GM23338 (cell line): ENCODE measurements around the gene MTMR6. TPM values are rescaled to one million over a fixed set of nuclear protein-coding genes. Genes with fewer than 3 reads are reported as not detected.

Experiments
- ATAC-seq: fragments of 200-7000 bp; cut with Tn5 transposase; 3 replicates; pipeline ENCODE4 v1.9.1; 2020
- DNase-seq: peaks from one replicate; pipeline ENCODE4 v3.0.0-alpha.2; 2015; ENCODE audit warnings: low spot score
- H2AFZ ChIP-seq: fragments of 200-600 bp; sonication (generic); 2 replicates; pipeline ENCODE4 v1.8.0; 2016; ENCODE audit warnings: antibody characterized with exemption, mild to moderate bottlenecking, moderate library complexity
- H3F3A ChIP-seq: fragments of 200-600 bp; sonication (generic); replicated peaks from 2 replicates; pipeline ENCODE4 v1.8.0; 2017; ENCODE audit warnings: antibody characterized with exemption, mixed run types, low read depth
- H3K27ac ChIP-seq: fragments of 200-600 bp; sonication (generic); 2 replicates; pipeline ENCODE4 v1.6.1; 2016; ENCODE audit warnings: low read depth
- H3K27me3 ChIP-seq: fragments of 200-600 bp; sonication (generic); 2 replicates; pipeline ENCODE4 v1.8.0; 2016; ENCODE audit warnings: mild to moderate bottlenecking, mixed run types, moderate library complexity; ENCODE audit not compliant: insufficient read depth
- H3K36me3 ChIP-seq: fragments of 200-600 bp; sonication (generic); 2 replicates; pipeline ENCODE4 v1.8.0; 2016; ENCODE audit warnings: mild to moderate bottlenecking; ENCODE audit not compliant: insufficient read depth
- H3K4me1 ChIP-seq: fragments of 200-600 bp; sonication (generic); 2 replicates; pipeline ENCODE4 v1.8.0; 2016; ENCODE audit warnings: mild to moderate bottlenecking, moderate library complexity; ENCODE audit not compliant: insufficient read depth
- H3K4me2 ChIP-seq: fragments of 200-600 bp; sonication (generic); 2 replicates; pipeline ENCODE4 v1.7.1; 2017; ENCODE audit warnings: mixed run types
- H3K4me3 ChIP-seq: fragments of 200-600 bp; sonication (generic); 2 replicates; pipeline ENCODE4 v1.6.1; 2016; ENCODE audit warnings: mixed run types
- H3K79me2 ChIP-seq: fragments of 200-600 bp; sonication (generic); replicated peaks from 2 replicates; pipeline ENCODE4 v1.8.0; 2017; ENCODE audit warnings: mild to moderate bottlenecking; ENCODE audit not compliant: insufficient read depth
- H3K9me2 ChIP-seq: fragments of 200-600 bp; sonication (generic); 2 replicates; pipeline ENCODE4 v1.8.0; 2017; ENCODE audit not compliant: insufficient read depth
- H4K20me1 ChIP-seq: fragments of 200-600 bp; sonication (generic); replicated peaks from 2 replicates; pipeline ENCODE4 v1.8.0; 2017; ENCODE audit warnings: mild to moderate bottlenecking; ENCODE audit not compliant: insufficient read depth
- H3K27ac Mint-ChIP-seq: 2 replicates; pipeline ENCODE4 v1.8.0; 2020; ENCODE audit warnings: inconsistent platforms, mild to moderate bottlenecking, moderate library complexity, mixed read lengths
- H3K27me3 Mint-ChIP-seq: 3 replicates; pipeline ENCODE4 v1.8.0; 2022; ENCODE audit warnings: low read depth, mild to moderate bottlenecking, moderate library complexity, mixed read lengths, inconsistent platforms; ENCODE audit not compliant: insufficient read depth, poor library complexity
- H3K36me3 Mint-ChIP-seq: 3 replicates; pipeline ENCODE4 v1.8.0; 2021; ENCODE audit warnings: low read depth, mild to moderate bottlenecking, inconsistent platforms, moderate library complexity, mixed read lengths
- H3K4me1 Mint-ChIP-seq: 3 replicates; pipeline ENCODE4 v1.8.0; 2020; ENCODE audit warnings: mild to moderate bottlenecking, inconsistent platforms, mixed read lengths
- H3K4me3 Mint-ChIP-seq: 3 replicates; pipeline ENCODE4 v1.8.0; 2021; ENCODE audit warnings: moderate library complexity, mild to moderate bottlenecking, inconsistent platforms, mixed read lengths
- H3K9me3 Mint-ChIP-seq: 3 replicates; pipeline ENCODE4 v1.8.0; 2020; ENCODE audit warnings: moderate library complexity, mild to moderate bottlenecking, inconsistent platforms, mixed read lengths
- EZH2 ChIP-seq: fragments of 200-600 bp; sonication (generic); IDR thresholded peaks from one replicate; pipeline ENCODE4 v1.8.0; 2017; ENCODE audit warnings: antibody characterized with exemption, mild to moderate bottlenecking, low read depth; ENCODE audit not compliant: unreplicated experiment
- EZH2phosphoT487 ChIP-seq: fragments of 200-600 bp; sonication (generic); IDR thresholded peaks from one replicate; pipeline ENCODE4 v1.8.1; 2018; ENCODE audit warnings: antibody characterized with exemption; ENCODE audit not compliant: unreplicated experiment
- JUNB ChIP-seq: IDR thresholded peaks from one replicate; pipeline ENCODE4 v1.6.1; 2016; ENCODE audit warnings: antibody characterized with exemption; ENCODE audit not compliant: unreplicated experiment
- NANOG ChIP-seq: IDR thresholded peaks from 2 replicates; pipeline ENCODE4 v1.6.1; 2016; ENCODE audit warnings: antibody characterized with exemption, borderline replicate concordance
- POLR2AphosphoS5 ChIP-seq: IDR thresholded peaks from 2 replicates; pipeline ENCODE4 v1.6.1; 2016; ENCODE audit warnings: antibody characterized with exemption, low read depth
- STAT1 ChIP-seq: IDR thresholded peaks from one replicate; pipeline ENCODE4 v1.6.1; 2016; ENCODE audit warnings: antibody characterized with exemption; ENCODE audit not compliant: unreplicated experiment
- ZNF114 ChIP-seq: fragments of 250-450 bp; sonication (Bioruptor Pico); IDR thresholded peaks from 2 replicates; pipeline ENCODE4 v1.5.0; 2020; ENCODE audit warnings: mild to moderate bottlenecking, moderate library complexity
- polyA plus RNA-seq: library from polyadenylated mRNA; unstranded; fragments of >200 nt; fragmentation: Nextera tagmentation; extraction: Ambion mirVana; gene quantifications from 2 replicates; pipeline ENCODE4 v1.2.1, GENCODE V29; 2016
- total RNA-seq: library from RNA; depleted of rRNA; stranded (reverse); fragments of >200 nt; shearing (Covaris generic); gene quantifications from 2 replicates; pipeline ENCODE4 v1.2.3, GENCODE V29; 2014
- TF ChIP-seq, protein P1 (sequence below): IDR thresholded peaks from one replicate; pipeline ENCODE4 v1.6.1; 2018; ENCODE audit warnings: antibody characterized with exemption; ENCODE audit not compliant: unreplicated experiment
- TF ChIP-seq, protein P2 (sequence below), 2 experiments: fragments of 200-600 bp in 1 of 2; sonication (generic) in 1 of 2; conservative IDR thresholded peaks; 2 replicates each; pipeline versions ENCODE4 v1.5.1 to v1.6.1; 2016 to 2017; ENCODE audit warnings: antibody characterized with exemption in 2 of 2, low read depth in 2 of 2, mild to moderate bottlenecking in 2 of 2, moderate library complexity in 1 of 2

The MTMR6 gene
- total and polyA plus RNA-seq, 2 experiments from 2014 or later: 4.6 to 9.5 TPM

DNA sequence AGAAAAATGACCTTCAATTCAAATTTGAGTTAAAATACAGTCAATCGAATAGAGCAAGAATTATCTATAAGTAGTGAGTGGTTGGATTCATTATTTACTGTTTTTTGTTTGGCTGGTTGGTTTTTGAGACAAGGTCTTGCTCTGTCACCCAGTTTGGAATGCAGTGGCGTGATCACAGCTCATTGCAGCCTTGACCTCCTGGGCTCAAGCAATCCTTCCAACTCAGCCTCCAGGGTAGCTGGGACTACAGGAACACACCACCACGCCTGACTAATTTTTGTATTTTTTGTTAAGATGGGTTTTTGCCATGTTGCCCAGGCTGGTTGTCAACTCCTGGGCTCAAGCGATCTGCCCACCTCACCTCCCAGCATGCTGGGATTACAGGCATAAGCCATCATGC is 25.0 kb downstream of the MTMR6 start:
- no peak overlapping the region for H2AFZ ChIP-seq
- H3F3A ChIP-seq: no peaks in the 10 kb centered on the region
- H3K4me2 ChIP-seq: no peak overlapping the region
- no peaks in the 10 kb centered on the region for H3K79me2 ChIP-seq
- ATAC-seq (no peak), DNase-seq (no peak)
- no peak overlapping the region for H3K27ac ChIP-seq
- no peaks in the 10 kb centered on the region for H4K20me1 ChIP-seq
- Mint-ChIP-seq H3K9me3 (no peaks in the 10 kb centered on the region), H3K4me1 (no peaks in the 10 kb centered on the region), H3K36me3 (0 out of 3 replicates have a peak, but pooled peaks cover 6% of the 10 kb centered on the region), H3K27ac (no peak overlapping the region), H3K4me3 (no peak overlapping the region), H3K27me3 (no peaks in the 10 kb centered on the region)
- H3K9me2 ChIP-seq: no peaks in the 10 kb centered on the region
- H3K4me3 ChIP-seq: no peak overlapping the region
- no peaks in the 10 kb centered on the region for H3K36me3 ChIP-seq
- no peaks in the 10 kb centered on the region for H3K4me1 ChIP-seq
- TF ChIP-seq EZH2: no peak
- TF ChIP-seq JUNB: no peak
- TF ChIP-seq EZH2phosphoT487: no peak
- TF ChIP-seq STAT1: no peak
- TF ChIP-seq, protein P1, sequence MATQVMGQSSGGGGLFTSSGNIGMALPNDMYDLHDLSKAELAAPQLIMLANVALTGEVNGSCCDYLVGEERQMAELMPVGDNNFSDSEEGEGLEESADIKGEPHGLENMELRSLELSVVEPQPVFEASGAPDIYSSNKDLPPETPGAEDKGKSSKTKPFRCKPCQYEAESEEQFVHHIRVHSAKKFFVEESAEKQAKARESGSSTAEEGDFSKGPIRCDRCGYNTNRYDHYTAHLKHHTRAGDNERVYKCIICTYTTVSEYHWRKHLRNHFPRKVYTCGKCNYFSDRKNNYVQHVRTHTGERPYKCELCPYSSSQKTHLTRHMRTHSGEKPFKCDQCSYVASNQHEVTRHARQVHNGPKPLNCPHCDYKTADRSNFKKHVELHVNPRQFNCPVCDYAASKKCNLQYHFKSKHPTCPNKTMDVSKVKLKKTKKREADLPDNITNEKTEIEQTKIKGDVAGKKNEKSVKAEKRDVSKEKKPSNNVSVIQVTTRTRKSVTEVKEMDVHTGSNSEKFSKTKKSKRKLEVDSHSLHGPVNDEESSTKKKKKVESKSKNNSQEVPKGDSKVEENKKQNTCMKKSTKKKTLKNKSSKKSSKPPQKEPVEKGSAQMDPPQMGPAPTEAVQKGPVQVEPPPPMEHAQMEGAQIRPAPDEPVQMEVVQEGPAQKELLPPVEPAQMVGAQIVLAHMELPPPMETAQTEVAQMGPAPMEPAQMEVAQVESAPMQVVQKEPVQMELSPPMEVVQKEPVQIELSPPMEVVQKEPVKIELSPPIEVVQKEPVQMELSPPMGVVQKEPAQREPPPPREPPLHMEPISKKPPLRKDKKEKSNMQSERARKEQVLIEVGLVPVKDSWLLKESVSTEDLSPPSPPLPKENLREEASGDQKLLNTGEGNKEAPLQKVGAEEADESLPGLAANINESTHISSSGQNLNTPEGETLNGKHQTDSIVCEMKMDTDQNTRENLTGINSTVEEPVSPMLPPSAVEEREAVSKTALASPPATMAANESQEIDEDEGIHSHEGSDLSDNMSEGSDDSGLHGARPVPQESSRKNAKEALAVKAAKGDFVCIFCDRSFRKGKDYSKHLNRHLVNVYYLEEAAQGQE: no peak
- TF ChIP-seq POLR2AphosphoS5: no peak
- TF ChIP-seq, protein P2, sequence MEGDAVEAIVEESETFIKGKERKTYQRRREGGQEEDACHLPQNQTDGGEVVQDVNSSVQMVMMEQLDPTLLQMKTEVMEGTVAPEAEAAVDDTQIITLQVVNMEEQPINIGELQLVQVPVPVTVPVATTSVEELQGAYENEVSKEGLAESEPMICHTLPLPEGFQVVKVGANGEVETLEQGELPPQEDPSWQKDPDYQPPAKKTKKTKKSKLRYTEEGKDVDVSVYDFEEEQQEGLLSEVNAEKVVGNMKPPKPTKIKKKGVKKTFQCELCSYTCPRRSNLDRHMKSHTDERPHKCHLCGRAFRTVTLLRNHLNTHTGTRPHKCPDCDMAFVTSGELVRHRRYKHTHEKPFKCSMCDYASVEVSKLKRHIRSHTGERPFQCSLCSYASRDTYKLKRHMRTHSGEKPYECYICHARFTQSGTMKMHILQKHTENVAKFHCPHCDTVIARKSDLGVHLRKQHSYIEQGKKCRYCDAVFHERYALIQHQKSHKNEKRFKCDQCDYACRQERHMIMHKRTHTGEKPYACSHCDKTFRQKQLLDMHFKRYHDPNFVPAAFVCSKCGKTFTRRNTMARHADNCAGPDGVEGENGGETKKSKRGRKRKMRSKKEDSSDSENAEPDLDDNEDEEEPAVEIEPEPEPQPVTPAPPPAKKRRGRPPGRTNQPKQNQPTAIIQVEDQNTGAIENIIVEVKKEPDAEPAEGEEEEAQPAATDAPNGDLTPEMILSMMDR (conservative IDR thresholded peaks at IDR 0.05; ENCODE audit: low read depth in 2 of 2): no peak
- no peaks in the 10 kb centered on the region for H3K27me3 ChIP-seq

DNA sequence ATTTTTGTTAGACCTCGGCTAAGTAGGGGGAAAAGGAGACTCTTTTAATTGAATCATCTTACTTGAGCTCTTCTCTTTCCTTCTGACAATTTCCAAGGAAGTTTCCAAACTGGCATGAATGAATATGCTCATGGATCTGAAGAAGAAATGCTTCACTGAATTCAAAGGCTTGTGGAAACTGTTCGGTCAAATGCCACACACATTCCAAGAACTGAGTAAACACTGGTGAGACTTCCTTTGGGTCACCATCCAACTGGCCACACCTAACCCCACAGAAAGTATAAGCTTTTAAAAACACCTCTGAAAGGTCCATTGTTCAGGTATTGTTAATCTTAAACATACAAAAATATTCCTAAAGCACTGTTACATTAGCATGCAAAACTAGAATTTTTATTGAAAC is 33.6 kb downstream of the MTMR6 start:
- H3K36me3 Mint-ChIP-seq: peaks cover 3% of the 10 kb centered on the region; the same call in 1 of the 3 replicates
- H3K27me3 Mint-ChIP-seq: no peaks in the 10 kb centered on the region
- H3K9me3 Mint-ChIP-seq: no peaks in the 10 kb centered on the region
- Histone ChIP-seq H4K20me1 (no peaks in the 10 kb centered on the region), H3K27me3 (no peaks in the 10 kb centered on the region), H3K79me2 (no peaks in the 10 kb centered on the region), H3K36me3 (no peaks in the 10 kb centered on the region), H3K27ac (no peak overlapping the region), H3K4me3 (no peak overlapping the region), H3K4me1 (no peaks in the 10 kb centered on the region), H3K9me2 (no peaks in the 10 kb centered on the region), H2AFZ (no peak overlapping the region), H3K4me2 (no peak overlapping the region), H3F3A (no peaks in the 10 kb centered on the region)
- H3K27ac Mint-ChIP-seq: no peak overlapping the region
- peaks cover 2% of the 10 kb centered on the region; the same call in 1 of the 3 replicates for H3K4me1 Mint-ChIP-seq
- DNase-seq: no peak
- TF ChIP-seq ZNF114 (no peak), NANOG (no peak), JUNB (no peak)
- TF ChIP-seq, protein P1: no peak
- ATAC-seq: no peak
- no peak overlapping the region for H3K4me3 Mint-ChIP-seq
